CD4-positive, alpha-beta T cell (primary cell): ENCODE measurements around the gene C3orf33. TPM values are rescaled to one million over a fixed set of nuclear protein-coding genes. Genes with fewer than 3 reads are reported as not detected.

Experiments
- ATAC-seq: fragments of 200-7000 bp; cut with Tn5 transposase; one replicate; pipeline ENCODE4 v1.10.0; 2022; ENCODE audit warnings: mild to moderate bottlenecking; ENCODE audit not compliant: poor library complexity
- CTCF ChIA-PET: fragments of 350-600 bp; sonication (Branson Sonifier 250); formaldehyde crosslinking; loops from one replicate; lab custom pipeline; 2021; ENCODE audit warnings: antibody characterized with exemption, inconsistent platforms; lab: Charles Lee
- POLR2A ChIA-PET: fragments of 350-600 bp; sonication (Branson Sonifier 250); formaldehyde crosslinking; loops from one replicate; lab custom pipeline; 2021; ENCODE audit warnings: antibody characterized with exemption, inconsistent platforms; lab: Charles Lee
- DNase-seq, 14 experiments: peaks; one replicate each; pipeline ENCODE4 v3.0.0-alpha.2; 2013 to 2020; ENCODE audit warnings: mixed read lengths in 2 of 14
- H3K27ac ChIP-seq, 2 donors: one replicate each; pipeline versions ENCODE4 v1.5.1 to v1.7.0; 2013; ENCODE audit warnings: low read length in 2 of 2, low read depth in 1 of 2, mild to moderate bottlenecking in 1 of 2
- H3K27me3 ChIP-seq, 2 experiments: 1 replicate in 1 of 2; 2 replicates in 1 of 2; pipeline versions ENCODE4 v1.6.1 to v1.7.0; 2013; ENCODE audit warnings: low read length in 2 of 2, control low read depth in 1 of 2, mild to moderate bottlenecking in 1 of 2, moderate library complexity in 1 of 2; ENCODE audit not compliant: insufficient read depth in 2 of 2, control insufficient read depth in 1 of 2
- H3K36me3 ChIP-seq: one replicate; pipeline ENCODE4 v1.6.1; 2013; ENCODE audit warnings: low read length, control low read depth; ENCODE audit not compliant: insufficient read depth
- H3K4me1 ChIP-seq: one replicate; pipeline ENCODE4 v1.6.1; 2013; ENCODE audit warnings: low read length, control low read depth; ENCODE audit not compliant: insufficient read depth
- H3K4me3 ChIP-seq: one replicate; pipeline ENCODE4 v1.5.1; 2013; ENCODE audit warnings: mild to moderate bottlenecking, low read length, moderate library complexity
- H3K9me3 ChIP-seq, 2 experiments: 1 replicate in 1 of 2; 2 replicates in 1 of 2; pipeline versions ENCODE4 v1.6.1 to v1.7.0; 2013; ENCODE audit warnings: low read length in 2 of 2, mild to moderate bottlenecking in 2 of 2, control low read depth in 1 of 2, moderate library complexity in 1 of 2; ENCODE audit not compliant: control insufficient read depth in 1 of 2, insufficient read depth in 1 of 2
- H3K27ac Mint-ChIP-seq: one replicate; pipeline ENCODE4 v1.8.0; 2020; ENCODE audit warnings: mixed read lengths
- H3K27me3 Mint-ChIP-seq: one replicate; pipeline ENCODE4 v1.8.0; 2021; ENCODE audit warnings: mixed read lengths
- H3K36me3 Mint-ChIP-seq: one replicate; pipeline ENCODE4 v1.8.0; 2021; ENCODE audit warnings: low read depth, mixed read lengths
- H3K4me1 Mint-ChIP-seq: one replicate; pipeline ENCODE4 v1.8.0; 2021; ENCODE audit warnings: low read depth, mixed read lengths
- H3K4me3 Mint-ChIP-seq: one replicate; pipeline ENCODE4 v1.8.0; 2020; ENCODE audit warnings: mild to moderate bottlenecking, mixed read lengths
- H3K9me3 Mint-ChIP-seq: one replicate; pipeline ENCODE4 v1.8.0; 2020; ENCODE audit warnings: mixed read lengths
- CTCF ChIP-seq: fragments of 200-600 bp; IDR thresholded peaks from one replicate; pipeline ENCODE4 v1.8.0; 2022; ENCODE audit warnings: antibody characterized with exemption, mild to moderate bottlenecking
- intact Hi-C, 2 experiments: fragments of 100-400 bp; cut with DNase I in 1 of 2; cut with micrococcal nuclease in 1 of 2; formaldehyde crosslinking; loops; one replicate each; pipeline versions ENCODE4 v1.15.1 to v1.9.0; 2023 to 2025; cut with DNase I, micrococcal nuclease
- total RNA-seq, 174 experiments: library from RNA in 2 of 174; stranded (reverse) in 2 of 174; gene quantifications; one replicate each; pipeline ENCODE4 v1.2.3 and lab custom pipeline; 2021 to 2026

Gene C3orf33
- total RNA-seq, 2 experiments from 2014 or later: 2.4 to 2.6 TPM

- H3K4me3 ChIP-seq: no peak overlapping the region
- Mint-ChIP-seq H3K9me3 (peaks cover 6% of the 10 kb centered on the region), H3K4me1 (peaks cover under 1% of the 10 kb centered on the region), H3K36me3 (peaks cover 66% of the 10 kb centered on the region), H3K4me3 (no peak overlapping the region), H3K27me3 (no peaks in the 10 kb centered on the region), H3K27ac (no peak overlapping the region)
- ChIA-PET POLR2A (no interaction called here), CTCF (interaction anchor here (2.2 kb wide), 1 partner anchor 26 kb away, joined by 8 read pairs; the partner anchor contains the start of gene C3orf33)
- H3K27me3 ChIP-seq: no peaks in the 10 kb centered on the region
- peaks cover 3% of the 10 kb centered on the region for H3K36me3 ChIP-seq
- H3K4me1 ChIP-seq: no peaks in the 10 kb centered on the region
- intact Hi-C loops: no loop called here
- DNase-seq (no peak), ATAC-seq (no peak)
- TF ChIP-seq CTCF: no peak
- peaks cover 11 to 18% of the 10 kb centered on the region in 2 experiments for H3K9me3 ChIP-seq
- H3K27ac ChIP-seq: no peak overlapping the region
Measured at GRCh38 chr3:155780291-155780690, 25.8 kb downstream of the C3orf33 start.

- Mint-ChIP-seq H3K27me3 (no peaks in the 10 kb centered on the region), H3K36me3 (peaks cover 73% of the 10 kb centered on the region), H3K4me1 (no peaks in the 10 kb centered on the region), H3K4me3 (no peak overlapping the region), H3K27ac (no peak overlapping the region), H3K9me3 (peaks cover 6% of the 10 kb centered on the region)
- intact Hi-C loops: no loop called here
- no peak for DNase-seq
- no peak overlapping the region for H3K27ac ChIP-seq
- ATAC-seq: no peak
- peaks cover 3% of the 10 kb centered on the region for H3K36me3 ChIP-seq
- no peak overlapping the region for H3K4me3 ChIP-seq
- POLR2A ChIA-PET: no interaction called here
- CTCF ChIA-PET: no interaction called here
- TF ChIP-seq CTCF: no peak
- H3K9me3 ChIP-seq: peaks cover 11 to 12% of the 10 kb centered on the region in 2 experiments
- H3K27me3 ChIP-seq: no peaks in the 10 kb centered on the region
- H3K4me1 ChIP-seq: no peaks in the 10 kb centered on the region
Measured at GRCh38 chr3:155778462-155778861, 27.6 kb downstream of the C3orf33 start.

- no peaks in the 10 kb centered on the region for H3K27me3 ChIP-seq
- CTCF ChIA-PET: interaction anchor here (0.6 kb wide), 1 partner anchor 108 kb away, joined by 4 read pairs; no protein-coding TSS in a partner anchor
- H3K36me3 ChIP-seq: no peaks in the 10 kb centered on the region
- no peaks in the 10 kb centered on the region for H3K4me1 ChIP-seq
- Mint-ChIP-seq H3K27ac (no peak overlapping the region), H3K4me1 (no peaks in the 10 kb centered on the region), H3K9me3 (no peaks in the 10 kb centered on the region), H3K27me3 (no peaks in the 10 kb centered on the region), H3K36me3 (peaks cover 62% of the 10 kb centered on the region), H3K4me3 (no peak overlapping the region)
- no peak overlapping the region for H3K4me3 ChIP-seq
- no peak for TF ChIP-seq CTCF
- intact Hi-C loops: no loop called here
- DNase-seq (no peak), ATAC-seq (no peak)
- POLR2A ChIA-PET: interaction anchor here (0.9 to 1.1 kb wide), 2 partner anchors 8 to 30 kb away, joined by 3 to 4 read pairs; no protein-coding TSS in a partner anchor
- no peak overlapping the region for H3K27ac ChIP-seq
- peaks cover 0 to 4% of the 10 kb centered on the region in 2 experiments for H3K9me3 ChIP-seq
Measured at GRCh38 chr3:155772801-155773200, 33.3 kb downstream of the C3orf33 start.
